ENCODE results near the gene POLR1G.

- TF ChIP-seq POLR2AphosphoS5 (IDR thresholded peaks at IDR 0.05) = no peak
- TF ChIP-seq, protein P1, sequence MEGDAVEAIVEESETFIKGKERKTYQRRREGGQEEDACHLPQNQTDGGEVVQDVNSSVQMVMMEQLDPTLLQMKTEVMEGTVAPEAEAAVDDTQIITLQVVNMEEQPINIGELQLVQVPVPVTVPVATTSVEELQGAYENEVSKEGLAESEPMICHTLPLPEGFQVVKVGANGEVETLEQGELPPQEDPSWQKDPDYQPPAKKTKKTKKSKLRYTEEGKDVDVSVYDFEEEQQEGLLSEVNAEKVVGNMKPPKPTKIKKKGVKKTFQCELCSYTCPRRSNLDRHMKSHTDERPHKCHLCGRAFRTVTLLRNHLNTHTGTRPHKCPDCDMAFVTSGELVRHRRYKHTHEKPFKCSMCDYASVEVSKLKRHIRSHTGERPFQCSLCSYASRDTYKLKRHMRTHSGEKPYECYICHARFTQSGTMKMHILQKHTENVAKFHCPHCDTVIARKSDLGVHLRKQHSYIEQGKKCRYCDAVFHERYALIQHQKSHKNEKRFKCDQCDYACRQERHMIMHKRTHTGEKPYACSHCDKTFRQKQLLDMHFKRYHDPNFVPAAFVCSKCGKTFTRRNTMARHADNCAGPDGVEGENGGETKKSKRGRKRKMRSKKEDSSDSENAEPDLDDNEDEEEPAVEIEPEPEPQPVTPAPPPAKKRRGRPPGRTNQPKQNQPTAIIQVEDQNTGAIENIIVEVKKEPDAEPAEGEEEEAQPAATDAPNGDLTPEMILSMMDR (IDR thresholded peaks at IDR 0.05 in 8 of 11, conservative IDR thresholded peaks at IDR 0.05 in 3 of 11) = peak in 7 of 11 experiments; percentile 4 to 49 (median 37)
Measured at GRCh38 chr19:45446295-45446694, 39.9 kb downstream of the POLR1G start.

Measured in spleen (tissue), 7 donors.